Measurements from ENCODE around the gene SPN. TPM values are rescaled to one million over a fixed set of nuclear protein-coding genes. Genes with fewer than 3 reads are reported as not detected.
A peak's percentile ranks its signal among the peaks of the same experiment; 100 is the strongest.
"Not testable (repeated sequence)": the region's sequence is repeated elsewhere in the genome, so short reads cannot be mapped to it uniquely, and the experiment has no call there.

Gene SPN
- total and polyA plus RNA-seq, 2 donors from 2014 or later, result 1.0 to 8.8 TPM

- no peaks in the 10 kb centered on the region for H3K27me3 ChIP-seq (ENCODE audit: control insufficient read depth, insufficient read depth, low read length)
- DNase-seq, result no peak
- H3K4me3 ChIP-seq (ENCODE audit: low read length in 3 of 3), result peak overlapping the region in 1 of 3 donors; percentile 38
- H3K4me1 ChIP-seq (ENCODE audit: control insufficient read depth in 2 of 3, insufficient read depth in 2 of 3, low read depth in 1 of 3, low read length in 3 of 3), result peaks cover 0 to 5% (median 0%) of the 10 kb centered on the region in 3 donors
- no peak for FAIRE-seq
- no peaks in the 10 kb centered on the region for H3K9me3 ChIP-seq (ENCODE audit: control insufficient read depth in 2 of 3, insufficient read depth in 1 of 3, low read length in 3 of 3)
- no peak overlapping the region for H3K27ac ChIP-seq (ENCODE audit: low read depth in 2 of 2, low read length in 2 of 2)
- H3K9ac ChIP-seq (ENCODE audit: low read length in 3 of 3), result peak overlapping the region in 1 of 3 donors; percentile 55
- no peaks in the 10 kb centered on the region for H3K36me3 ChIP-seq (ENCODE audit: control insufficient read depth in 2 of 3, insufficient read depth in 3 of 3, low read length in 3 of 3)
- intact Hi-C loops (cut with DNase I), result no loop called here
- TF ChIP-seq CTCF (IDR thresholded peaks at IDR 0.05; ENCODE audit: borderline replicate concordance, extremely low read depth, insufficient read depth), result no peak
Observed at GRCh38 chr16:29665294-29666077, 2.4 kb downstream of the SPN start.

GRCh38 chr16:29667322-29667610 lies 4.2 kb downstream of the SPN start:
- DNase-seq; H3K27ac ChIP-seq (ENCODE audit: low read depth in 2 of 2, low read length in 2 of 2); H3K36me3 ChIP-seq (ENCODE audit: control insufficient read depth in 2 of 3, insufficient read depth in 3 of 3, low read length in 3 of 3); intact Hi-C loops (cut with DNase I); H3K4me1 ChIP-seq (ENCODE audit: control insufficient read depth in 2 of 3, insufficient read depth in 2 of 3, low read depth in 1 of 3, low read length in 3 of 3); H3K9ac ChIP-seq (ENCODE audit: low read length in 3 of 3); H3K9me3 ChIP-seq (ENCODE audit: control insufficient read depth in 2 of 3, insufficient read depth in 1 of 3, low read length in 3 of 3); H3K4me3 ChIP-seq (ENCODE audit: low read length in 3 of 3); H3K27me3 ChIP-seq (ENCODE audit: control insufficient read depth, insufficient read depth, low read length); FAIRE-seq: not testable (repeated sequence)

- Histone ChIP-seq H3K27me3 (ENCODE audit: control insufficient read depth, insufficient read depth, low read length) (no peaks in the 10 kb centered on the region), H3K9me3 (ENCODE audit: control insufficient read depth in 2 of 3, insufficient read depth in 1 of 3, low read length in 3 of 3) (no peaks in the 10 kb centered on the region), H3K4me3 (ENCODE audit: low read length in 3 of 3) (no peak overlapping the region), H3K4me1 (ENCODE audit: control insufficient read depth in 2 of 3, insufficient read depth in 2 of 3, low read depth in 1 of 3, low read length in 3 of 3) (peaks cover 0 to 5% (median 0%) of the 10 kb centered on the region in 3 donors), H3K27ac (ENCODE audit: low read depth in 2 of 2, low read length in 2 of 2) (no peak overlapping the region), H3K9ac (ENCODE audit: low read length in 3 of 3) (no peak overlapping the region), H3K36me3 (ENCODE audit: control insufficient read depth in 2 of 3, insufficient read depth in 3 of 3, low read length in 3 of 3) (no peaks in the 10 kb centered on the region)
- FAIRE-seq (no peak), DNase-seq (no peak)
- no peak for TF ChIP-seq CTCF (IDR thresholded peaks at IDR 0.05; ENCODE audit: borderline replicate concordance, extremely low read depth, insufficient read depth)
- intact Hi-C loops (cut with DNase I), result no loop called here
Observed at GRCh38 chr16:29667755-29668154, 4.7 kb downstream of the SPN start.

DNA sequence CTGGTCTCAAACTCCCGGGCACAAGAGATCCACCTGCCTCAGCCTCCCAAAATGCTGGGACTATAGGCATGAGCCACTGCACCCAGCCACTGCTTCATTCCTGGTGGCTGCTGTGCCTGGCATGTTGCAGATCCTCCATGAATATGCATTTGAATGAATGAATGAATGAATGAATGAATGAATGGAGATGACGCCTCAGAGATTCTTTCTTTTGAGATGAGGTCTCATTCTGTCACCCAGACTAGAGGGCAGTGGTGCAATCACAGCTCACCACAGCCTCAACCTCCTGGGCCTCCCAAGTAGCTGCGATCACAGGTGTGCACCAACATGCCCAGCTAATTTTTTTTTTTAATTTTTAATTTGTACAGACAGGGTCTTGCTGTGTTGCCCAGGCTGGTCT lies 5.2 kb downstream of the SPN start:
- FAIRE-seq (no peak), DNase-seq (no peak)
- H3K27ac ChIP-seq (ENCODE audit: low read depth in 2 of 2, low read length in 2 of 2), result no peak overlapping the region
- H3K4me3 ChIP-seq (ENCODE audit: low read length in 3 of 3), result no peak overlapping the region
- H3K4me1 ChIP-seq (ENCODE audit: control insufficient read depth in 2 of 3, insufficient read depth in 2 of 3, low read depth in 1 of 3, low read length in 3 of 3), result peaks cover 0 to 5% (median 0%) of the 10 kb centered on the region in 3 donors
- no peak for TF ChIP-seq CTCF (IDR thresholded peaks at IDR 0.05; ENCODE audit: borderline replicate concordance, extremely low read depth, insufficient read depth)
- H3K36me3 ChIP-seq (ENCODE audit: control insufficient read depth in 2 of 3, insufficient read depth in 3 of 3, low read length in 3 of 3), result no peaks in the 10 kb centered on the region
- no peak overlapping the region for H3K9ac ChIP-seq (ENCODE audit: low read length in 3 of 3)
- intact Hi-C loops (cut with DNase I), result no loop called here
- no peaks in the 10 kb centered on the region for H3K9me3 ChIP-seq (ENCODE audit: control insufficient read depth in 2 of 3, insufficient read depth in 1 of 3, low read length in 3 of 3)
- no peaks in the 10 kb centered on the region for H3K27me3 ChIP-seq (ENCODE audit: control insufficient read depth, insufficient read depth, low read length)
